ENCODE data around the gene CLIP1.

Gene CLIP1

DNA sequence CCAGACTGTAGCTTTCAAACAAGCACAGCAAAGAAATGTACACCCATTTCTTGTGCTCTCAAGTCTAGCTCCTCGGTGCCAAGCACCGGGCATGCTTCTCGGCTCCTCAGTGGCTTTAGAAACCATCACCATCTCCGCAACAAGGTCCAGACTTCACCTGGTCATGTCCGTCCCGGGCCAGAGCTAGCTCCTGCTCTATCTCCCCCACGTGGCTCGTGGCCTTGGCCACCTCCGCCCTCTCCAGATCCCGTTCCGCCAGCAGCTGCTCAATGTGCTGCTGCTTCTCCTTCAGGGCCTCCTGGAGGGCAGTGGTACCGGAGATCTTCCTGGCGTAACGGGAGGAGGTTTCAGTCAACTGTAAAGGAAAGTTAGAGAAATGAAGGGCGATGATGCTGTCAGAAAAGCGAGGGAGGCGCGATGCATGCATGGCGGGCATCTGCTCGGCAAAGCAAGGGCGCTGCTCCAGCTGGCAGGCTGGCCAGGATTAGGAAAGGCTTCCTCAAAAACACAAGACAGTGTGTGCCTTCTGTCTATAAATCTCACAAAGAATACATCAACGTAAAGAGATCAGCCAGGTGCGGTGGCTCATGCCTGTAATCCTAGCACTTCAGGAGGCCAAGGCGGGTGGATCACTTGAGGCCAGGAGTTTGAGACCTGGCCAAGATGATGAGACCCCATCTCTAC is 67.4 kb downstream of the CLIP1 start:
- peak; percentile 50 for DNase-seq

DNA sequence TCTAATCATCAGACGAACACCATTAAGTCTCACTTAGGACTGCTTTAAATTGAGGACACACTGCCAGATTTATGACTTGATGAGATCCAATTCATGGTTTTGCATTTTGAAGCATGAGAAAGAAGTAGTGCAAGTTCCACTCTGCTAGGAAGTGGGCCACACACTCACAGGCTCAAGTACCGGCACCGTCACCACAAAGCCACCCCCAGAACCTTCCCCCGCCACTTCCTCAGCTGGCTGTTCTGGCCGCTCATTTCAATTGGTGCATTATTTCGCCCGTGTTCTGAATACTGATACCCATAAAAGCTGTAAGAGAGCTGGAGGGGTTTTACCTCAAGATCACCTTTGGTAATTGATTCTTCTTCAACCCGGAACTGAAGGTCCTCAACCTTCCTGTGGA is 70.1 kb downstream of the CLIP1 start:
- no peak for DNase-seq

DNA sequence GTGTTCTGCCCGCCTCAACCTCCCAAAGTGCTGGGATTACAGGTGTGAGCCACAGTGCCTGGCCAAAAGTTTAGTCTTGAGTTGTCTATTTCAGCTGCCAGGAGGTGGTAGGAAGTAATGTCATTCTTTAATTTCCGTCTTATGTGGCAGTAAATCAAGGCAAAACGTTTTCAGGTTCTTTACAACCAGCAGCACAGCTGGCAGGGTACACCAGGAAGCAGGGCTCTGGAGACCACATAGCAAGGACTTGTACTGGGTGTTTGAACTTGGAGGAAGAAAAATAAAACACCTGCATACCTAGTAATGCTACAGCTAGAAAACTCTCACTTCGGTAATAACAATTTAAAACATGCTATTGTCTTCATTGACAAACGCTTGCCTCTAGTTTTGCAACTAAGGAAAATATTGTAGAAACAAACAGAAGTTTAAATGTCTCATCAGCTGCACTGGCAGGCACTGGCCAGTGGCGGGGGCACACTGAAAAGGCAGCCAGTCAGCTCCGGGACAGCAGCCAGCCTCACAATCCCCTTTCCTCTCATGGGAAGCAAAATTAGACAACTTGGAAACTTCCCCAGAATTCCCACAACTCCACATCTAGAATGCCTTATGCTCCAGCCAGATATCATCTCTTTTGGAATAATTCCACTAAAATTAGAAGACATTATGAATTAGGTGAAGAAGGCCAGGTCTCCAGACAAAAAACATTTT is 72.2 kb downstream of the CLIP1 start:
- no peak for DNase-seq

DNA sequence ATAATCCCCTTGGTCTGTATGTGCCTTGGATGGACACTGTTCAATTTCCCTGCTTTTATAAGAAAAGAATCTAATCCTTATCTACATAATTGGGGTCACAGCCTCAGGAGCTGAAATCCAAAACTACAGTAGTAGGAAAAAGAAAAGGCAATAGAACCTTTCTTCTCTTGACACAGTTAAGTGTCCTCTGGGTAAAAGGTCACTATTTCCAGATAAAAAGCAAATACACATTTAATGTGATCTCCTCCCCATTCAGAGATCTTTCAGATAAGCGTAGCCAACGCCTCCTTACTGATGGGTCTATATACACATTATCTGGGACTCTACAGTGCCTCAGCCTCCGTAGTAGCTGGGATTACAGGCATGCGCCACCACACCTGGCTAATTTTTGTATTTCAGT is 73.4 kb downstream of the CLIP1 start:
- DNase-seq: no peak

DNA sequence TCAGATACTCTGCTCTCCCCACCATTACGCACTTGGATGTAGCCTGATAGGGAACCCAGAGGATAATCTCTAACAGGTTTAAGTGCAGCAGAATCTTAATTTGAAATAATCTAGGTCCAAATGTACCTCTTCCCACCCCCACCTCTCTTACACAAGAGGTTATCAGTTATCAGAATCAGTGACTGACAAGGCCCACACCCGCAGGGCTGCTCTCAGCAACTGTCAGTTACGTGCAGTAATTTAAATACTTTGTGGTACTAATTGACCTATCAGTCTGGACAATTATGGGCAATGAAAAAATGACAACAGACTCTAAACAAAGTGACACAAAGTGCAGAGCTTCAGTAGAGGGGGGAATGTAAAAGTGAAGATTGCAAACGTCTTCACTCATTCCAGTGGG is 74.0 kb downstream of the CLIP1 start:
- DNase-seq: no peak

DNA sequence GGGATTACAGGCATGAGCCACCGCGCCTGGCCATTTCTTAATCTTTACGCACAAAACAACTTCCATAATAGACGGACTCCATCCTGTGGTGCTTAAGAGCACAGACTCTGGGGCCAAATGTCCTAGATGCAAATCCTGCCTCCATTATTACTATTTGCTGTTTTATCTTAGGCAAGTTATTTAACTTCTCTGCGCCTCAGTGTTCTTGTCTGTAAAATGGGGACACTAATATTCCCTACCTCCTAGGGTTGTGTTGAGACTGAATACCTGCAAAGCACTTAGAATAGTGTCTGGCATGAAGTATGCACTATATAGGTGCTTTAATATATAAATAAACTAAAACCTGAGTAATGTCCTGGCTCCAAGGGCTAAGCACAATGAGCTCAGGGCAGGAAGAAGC is 76.4 kb downstream of the CLIP1 start:
- DNase-seq: no peak

DNA sequence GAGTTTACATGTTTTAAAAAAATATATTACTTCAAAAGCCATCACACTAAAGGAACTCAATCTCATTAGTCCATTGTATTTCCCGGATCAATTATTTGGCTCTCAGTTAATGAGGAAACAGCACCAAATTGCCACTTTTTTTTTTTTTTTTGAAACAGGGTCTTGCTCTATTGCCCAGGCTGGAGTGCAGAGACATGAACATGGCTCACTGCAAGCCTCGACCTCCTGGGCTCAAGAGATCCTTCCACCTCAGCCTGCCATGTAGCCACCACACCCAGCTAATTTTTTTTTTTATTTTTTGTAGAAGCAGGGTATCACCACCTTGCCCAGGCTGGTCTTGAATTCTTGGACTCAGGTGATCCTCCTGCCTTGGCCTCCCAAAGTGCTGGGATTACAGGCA is 77.4 kb downstream of the CLIP1 start:
- no peak for DNase-seq

DNA sequence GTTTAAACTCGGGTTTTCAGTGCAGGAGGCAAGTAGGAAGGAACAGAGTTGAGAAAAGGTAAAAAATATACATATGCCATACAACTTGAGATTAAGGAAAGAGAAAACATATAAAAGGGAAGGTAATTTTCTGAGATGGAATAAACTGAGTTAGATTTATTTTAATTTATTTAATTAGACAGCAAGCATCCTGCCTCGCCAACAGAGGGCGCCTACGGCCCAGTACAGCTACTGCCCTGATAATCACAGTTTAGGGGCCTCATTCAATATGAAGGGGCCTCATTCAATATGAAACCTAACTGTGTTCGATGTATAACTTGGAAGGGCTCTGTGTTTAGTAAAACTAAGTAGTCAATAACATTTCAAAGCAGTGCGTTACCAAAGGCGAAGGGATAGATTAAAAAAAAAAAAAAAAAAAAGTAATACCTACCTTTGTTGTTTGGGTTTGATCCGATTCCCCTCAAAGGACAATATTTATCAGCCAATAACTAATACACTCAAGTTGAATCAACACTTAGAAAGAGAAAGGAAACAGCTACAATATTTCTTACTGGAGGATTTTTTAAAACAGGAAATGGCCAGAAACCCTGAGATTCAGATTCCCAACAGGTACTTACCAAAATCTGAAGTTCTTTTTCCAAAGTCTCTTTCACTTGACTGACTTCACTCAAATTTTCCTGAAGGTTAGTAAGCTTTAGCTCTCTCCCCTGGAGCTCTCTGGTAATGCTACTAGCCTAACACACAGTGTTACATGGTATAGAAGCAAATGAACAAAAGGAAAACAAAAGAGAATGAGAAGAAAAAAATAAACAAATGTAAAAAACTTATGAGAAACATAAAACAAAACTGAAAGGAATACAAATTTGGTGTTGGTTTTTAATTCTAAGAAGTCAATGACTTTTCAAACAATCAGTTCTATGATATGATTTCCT is 86.2 kb downstream of the CLIP1 start:
- DNase-seq: peak; percentile 77

DNA sequence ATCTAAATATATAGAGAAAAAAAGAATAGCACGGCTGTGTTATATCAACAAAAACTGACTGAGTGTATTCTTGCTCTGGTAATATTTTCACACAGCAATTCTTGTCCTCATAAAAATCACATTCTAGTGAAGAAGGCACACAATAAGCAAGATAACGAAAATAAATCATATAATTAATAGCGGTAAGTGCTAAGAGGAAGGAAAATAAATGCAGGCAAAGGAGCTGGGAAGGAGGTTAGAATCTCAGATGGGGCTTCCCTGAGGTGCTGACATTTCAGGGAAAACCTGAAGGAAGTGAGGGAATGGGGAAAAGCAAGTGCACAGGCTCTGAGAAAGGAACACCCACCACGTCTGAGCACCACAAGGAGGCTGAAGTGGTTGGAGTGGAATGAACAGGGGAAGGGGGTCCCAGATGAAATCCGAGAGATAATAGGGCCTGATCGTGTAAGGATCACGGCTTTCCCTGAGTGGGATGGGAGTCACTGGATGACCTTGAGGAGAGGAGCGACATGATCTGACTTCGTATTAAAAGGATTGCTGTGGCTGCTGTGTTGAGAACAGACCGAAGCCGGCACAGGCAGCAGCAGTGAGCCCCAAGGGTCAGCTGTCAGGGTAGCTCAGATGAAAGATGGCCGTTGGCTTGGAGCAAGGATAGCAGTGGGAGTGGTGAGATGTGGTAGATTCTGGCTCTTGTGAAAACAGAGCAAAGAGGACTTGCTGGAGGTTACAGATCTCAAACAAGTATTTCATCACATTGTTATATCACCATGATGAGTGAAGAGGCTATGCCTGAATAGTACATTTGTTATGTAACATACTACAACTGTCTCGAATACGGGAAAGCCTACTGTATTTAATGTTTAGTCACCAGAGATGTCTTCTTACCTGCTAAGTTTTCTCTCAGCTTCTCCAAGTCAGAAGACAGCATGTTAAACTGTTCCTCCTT is 89.1 kb downstream of the CLIP1 start:
- DNase-seq: no peak

DNA sequence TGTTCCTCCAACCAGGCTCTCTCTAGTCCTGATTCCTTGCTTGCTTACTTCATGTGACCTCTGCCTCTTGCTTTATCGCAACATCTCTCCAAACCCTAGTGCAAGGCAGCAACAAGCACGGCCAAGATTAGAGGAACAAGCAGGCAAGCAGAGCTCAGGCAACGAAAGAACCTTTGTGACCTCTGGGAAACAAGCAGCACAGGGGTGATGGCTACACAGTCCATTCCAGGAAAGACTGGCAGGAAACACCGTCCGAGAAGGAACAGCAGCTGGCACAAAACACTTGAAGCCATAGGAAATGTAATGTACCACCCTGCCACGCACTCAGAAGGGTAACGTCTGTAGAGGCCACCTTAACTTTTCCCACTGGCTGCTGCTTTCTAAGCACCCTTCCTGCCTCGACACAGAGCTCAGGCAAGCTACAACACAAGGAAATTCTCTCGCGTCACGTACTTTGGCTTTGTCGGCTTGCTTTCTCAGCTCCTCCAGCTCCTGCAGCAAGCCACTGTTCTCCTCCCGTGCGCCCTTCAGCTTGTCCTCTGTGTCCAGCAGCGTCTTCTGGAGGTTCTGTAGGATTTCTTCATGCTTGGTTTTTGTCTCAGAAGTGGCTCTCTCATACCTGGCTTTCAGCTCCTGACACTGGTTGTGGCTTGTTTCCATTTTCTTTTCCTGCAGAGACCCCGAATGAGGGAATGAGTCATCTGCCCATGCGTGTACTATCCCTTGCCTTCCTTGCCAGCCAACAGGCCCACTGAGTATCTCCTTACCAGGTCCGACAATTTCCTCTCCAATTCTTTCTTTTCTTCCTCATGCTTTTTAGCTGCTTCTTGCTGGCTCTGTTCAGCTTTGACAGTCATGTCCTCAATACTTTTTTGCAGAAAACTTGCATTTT is 94.7 kb downstream of the CLIP1 start:
- DNase-seq: no peak

DNA sequence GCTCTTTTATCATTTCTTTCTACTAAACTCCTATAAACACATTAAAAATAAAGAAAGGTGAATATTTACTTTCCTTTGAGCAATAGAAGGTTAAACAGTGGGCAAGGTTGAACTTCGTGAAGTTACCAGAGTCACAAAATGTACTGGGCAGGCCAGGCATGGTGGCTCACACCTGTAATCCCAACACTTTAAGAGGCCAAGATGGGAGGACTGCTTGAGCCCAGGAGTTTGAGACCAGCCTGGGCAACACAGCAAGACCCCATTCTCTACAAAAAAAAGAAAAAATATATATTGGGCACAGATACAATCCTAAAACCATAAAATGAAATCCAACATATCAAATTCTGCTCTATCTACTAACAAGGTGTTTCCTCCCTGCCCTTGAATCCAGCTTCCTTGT is 95.5 kb downstream of the CLIP1 start:
- no peak for DNase-seq

DNA sequence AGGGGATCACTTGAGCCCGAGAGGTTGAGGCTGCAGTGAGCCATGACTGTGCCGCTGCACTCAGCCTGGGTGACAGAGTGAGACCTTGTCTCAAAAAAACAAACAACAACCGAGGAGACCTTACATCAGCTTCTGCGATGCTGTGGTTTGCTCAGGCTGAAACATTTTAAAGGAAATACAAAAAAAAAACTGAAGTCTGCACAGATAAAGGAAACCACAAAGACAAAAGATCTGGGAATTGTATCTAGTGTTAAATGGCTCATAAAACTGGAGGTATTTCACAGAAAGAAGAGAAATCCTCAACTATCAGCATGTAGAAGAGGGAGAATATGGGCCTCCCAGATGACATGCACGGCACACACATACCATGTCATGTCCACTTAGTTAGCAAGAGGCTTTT is 95.9 kb downstream of the CLIP1 start:
- no peak for DNase-seq

DNA sequence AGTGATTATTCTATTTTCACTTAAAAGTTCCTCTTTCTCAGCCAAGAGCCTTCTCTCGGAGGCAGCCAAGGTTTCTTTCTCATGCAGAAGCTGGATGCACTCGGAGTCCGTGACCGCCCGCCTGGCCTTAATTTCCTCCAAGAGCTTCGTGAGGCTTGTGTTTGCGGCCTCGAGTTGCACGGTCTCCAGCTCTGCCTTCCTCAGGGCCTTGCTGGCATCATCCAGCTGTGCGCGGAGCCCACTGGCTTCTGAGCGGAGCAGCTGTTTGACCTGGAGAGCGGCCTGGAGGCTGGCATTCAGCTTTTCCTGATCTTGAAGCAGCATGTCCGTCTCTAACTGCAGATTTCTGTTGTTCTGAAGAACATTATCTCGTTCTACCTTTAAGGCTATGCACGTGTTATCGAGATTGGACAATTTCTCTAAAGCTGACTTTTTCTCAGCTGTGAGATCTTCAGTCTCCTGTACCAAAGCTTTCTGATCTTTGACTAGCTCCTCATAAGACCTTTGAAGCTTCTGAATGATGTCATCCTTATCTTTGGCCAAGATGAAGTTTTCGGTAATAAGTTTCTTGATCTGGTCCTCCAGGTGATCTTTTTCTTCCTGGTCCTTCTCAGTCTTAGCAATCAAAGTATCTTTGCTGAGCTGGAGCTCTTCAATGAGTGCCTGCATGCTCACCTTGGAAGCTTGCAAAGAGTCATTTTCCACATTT is 99.0 kb downstream of the CLIP1 start:
- DNase-seq: no peak

DNA sequence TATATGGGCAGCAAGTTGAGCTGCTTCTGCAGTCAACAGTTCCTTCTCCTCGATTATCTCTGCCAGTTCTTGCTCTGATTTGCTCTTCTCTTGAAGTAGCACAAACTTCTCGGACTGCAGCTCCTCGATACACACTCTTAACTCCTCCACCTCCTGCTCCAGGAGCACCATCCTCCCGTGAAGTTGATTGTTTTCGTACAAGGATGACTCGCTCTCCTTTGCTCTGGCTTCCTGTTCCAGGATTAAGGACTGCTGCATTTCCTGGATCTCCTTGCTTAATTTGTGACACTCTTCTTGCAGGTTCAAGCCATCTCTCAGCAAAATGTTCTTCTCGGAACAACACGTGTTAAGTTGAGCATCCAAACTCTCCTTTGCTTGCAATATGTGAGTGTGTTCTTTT is 100.0 kb downstream of the CLIP1 start:
- DNase-seq: no peak

DNA sequence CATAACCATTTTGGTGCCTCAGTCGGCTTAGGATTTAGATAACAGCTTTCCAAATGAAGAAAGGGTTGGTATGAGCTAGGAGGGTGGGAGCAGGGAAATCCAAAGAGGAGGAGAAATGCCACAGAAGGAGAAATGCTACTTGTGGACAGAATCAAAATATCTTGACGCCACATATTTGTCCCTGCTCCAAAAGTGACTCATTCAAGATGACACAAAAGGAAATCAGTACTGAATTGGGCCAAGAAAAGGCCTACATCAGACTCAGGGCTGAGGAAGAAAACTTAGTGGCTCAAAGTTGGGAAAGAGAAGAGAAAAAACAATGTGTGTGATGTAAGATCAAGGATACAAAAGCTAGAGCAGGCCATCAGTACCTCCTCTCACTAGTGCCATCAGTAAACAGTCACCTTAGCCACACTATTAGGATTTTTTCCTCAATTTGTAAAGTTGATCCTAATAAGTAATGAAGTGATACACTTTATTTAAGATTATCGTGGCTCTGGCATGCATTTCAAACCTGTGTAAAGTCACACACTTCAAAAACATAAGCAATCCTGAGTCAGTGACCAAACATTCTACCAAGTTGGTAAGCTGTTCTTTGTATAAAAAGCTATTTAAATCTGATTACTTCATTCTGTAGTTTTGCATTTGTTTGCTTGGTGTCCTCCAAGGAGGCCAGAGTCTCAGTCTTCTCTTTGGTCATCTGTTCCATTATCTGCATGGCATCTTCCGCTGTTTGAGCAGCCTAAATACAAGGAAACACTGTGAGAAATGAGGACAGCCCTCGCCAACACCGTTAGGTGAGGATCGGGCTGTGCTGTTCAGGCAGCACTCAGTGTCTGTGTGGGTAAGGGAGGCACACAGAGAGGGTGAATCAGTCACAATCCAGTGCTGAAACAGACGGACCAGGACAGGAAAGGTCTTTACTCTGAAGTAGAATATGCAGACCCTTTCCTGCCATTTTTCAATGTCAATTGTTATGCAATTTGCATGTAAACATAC is 103.6 kb downstream of the CLIP1 start:
- DNase-seq: no peak

DNA sequence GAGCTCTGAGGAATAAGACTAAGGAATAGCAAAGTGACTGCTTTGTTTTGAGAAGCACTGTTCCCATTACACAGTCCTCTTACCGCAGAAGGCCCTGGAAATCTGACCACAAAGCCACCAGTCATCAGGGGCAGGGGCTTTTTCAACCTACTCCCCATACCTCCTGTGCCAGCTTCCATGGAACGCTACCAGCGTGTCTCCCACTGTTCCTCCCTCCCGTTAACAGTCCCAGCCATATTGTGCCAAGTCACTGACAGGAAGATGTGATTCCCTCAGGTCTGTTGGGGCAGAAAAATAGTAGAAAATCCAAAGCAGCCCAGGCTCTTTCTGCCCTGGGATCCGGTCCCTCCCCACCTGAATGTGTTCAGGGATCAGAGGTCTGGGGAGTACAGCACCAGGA is 109.5 kb downstream of the CLIP1 start:
- no peak for DNase-seq

DNA sequence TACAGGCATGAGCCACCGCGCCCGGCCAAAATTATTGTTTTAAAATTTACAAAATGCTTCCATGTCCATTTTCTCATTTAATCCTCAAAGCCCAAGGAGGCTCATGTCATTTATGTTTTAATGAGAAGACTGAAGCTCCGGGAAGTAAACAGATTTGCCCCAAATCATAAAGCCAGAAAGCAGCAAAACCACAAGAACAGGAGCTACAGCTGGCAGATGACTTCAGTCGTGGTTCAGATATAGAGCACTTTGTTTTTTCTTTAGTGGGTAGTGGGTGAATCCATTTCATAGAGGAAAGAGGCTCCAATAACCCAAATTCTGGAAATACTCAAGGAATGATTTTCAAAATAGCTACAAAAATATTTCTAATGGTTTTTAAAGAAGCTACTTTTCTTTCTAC is 110.8 kb downstream of the CLIP1 start:
- DNase-seq: no peak

DNA sequence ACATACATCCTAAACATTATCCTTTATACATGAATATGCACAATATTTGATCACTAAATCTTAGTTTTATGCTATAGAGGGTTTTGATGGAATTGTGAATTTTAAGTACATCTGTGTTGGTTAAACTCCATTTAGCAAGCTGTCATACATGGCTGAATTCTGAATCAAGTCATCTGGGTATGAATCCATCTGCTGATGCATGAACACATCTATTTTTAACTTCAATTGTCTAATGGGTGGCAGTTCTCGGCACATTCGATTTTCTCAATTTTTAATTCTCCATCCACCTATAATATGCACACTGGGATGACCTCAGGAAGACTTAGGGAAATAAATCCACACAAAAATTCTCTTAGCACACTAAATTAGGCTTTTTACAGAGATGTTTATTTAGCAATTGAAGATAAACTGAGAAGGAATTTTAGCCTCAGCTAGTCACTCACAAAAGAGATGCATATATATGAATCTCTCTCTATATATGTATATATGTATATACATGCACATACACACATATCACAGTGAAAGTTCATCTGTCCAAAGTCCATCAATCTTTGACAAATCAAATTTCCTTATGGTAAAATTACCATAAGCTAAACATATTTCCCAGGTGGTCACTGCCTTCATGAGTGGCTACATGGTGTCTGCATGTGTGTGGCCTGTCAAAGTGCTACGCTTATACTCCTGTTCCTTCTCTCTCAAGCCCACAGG is 111.7 kb downstream of the CLIP1 start:
- DNase-seq: no peak

DNA sequence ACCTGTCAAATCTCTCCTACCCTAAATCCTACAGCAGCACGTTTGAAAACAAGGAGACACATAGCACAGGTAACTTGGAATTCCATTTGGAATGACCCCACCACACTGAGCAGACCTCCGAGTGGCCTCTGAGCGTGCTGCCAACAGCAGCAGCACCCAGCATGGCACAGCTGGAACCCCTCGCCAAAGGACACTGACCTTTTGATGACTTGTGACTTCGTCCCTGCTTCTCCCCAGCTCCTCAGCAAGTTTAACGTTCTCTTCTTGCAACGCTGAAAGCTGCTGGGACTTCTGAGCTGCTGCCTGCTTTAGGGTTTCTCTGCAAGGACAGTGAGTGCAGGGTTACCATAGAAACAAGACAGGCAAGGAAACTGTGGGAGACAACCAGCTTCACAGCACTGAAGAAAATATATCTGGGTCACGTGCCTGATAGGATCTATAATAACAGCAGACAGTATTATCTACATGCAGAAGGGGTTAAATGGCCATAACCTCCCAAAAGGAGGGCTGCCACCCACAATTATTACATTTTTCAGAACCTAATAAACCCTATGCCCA is 112.8 kb downstream of the CLIP1 start:
- DNase-seq: no peak

Measured in activated effector memory CD4-positive, alpha-beta T cell treated with anti-CD3 and anti-CD28 coated beads, Interleukin-2, amount 50 U/mL, for 16 hours (primary cell).